Measurements from ENCODE around the gene SND1.

SND1 gene

GRCh38 chr7:128063088-128063487 lies 411.1 kb downstream of the SND1 start:
- DNase-seq = no peak

DNA sequence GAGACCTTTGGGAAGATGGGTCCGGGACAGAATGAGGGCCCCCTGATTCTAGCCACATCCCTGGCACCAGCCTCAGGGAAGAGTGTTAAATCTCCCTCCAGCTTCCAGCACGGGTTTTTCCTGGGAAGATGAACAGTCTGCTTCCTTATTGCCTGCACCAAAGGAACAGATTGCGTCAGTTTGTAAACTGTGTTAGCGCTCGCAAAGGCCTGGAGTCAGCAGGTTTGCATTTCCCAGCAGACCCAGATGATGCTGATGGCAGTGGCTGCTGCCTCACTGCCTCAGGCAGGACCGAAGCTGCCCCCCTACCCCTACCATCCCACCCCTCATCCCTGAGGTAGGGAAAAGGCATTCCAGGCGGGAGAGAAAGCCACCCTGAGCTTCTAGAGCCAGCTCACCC lies 413.9 kb downstream of the SND1 start:
- DNase-seq = no peak

DNA sequence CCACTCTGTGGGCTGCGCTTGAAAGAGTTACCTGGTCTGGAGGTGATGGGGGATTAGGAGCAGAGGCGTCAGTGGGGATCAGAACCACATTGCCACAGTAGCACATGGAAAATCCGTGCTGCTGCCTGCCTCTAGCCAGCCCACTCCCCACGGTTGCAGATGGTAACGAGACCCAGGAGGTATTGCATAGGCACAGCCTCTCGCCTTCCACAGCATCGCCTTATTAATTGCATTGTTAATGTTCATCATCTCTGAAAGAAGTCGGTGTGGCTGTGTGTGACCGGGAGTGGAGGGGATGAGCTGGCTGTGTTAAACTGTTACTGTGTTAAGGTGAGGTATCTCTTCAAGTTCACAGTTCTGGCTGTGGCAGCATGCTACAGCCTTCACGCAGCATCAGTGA lies 414.4 kb downstream of the SND1 start:
- no peak for DNase-seq

GRCh38 chr7:128066858-128067257 lies 414.9 kb downstream of the SND1 start:
- DNase-seq = no peak

DNA sequence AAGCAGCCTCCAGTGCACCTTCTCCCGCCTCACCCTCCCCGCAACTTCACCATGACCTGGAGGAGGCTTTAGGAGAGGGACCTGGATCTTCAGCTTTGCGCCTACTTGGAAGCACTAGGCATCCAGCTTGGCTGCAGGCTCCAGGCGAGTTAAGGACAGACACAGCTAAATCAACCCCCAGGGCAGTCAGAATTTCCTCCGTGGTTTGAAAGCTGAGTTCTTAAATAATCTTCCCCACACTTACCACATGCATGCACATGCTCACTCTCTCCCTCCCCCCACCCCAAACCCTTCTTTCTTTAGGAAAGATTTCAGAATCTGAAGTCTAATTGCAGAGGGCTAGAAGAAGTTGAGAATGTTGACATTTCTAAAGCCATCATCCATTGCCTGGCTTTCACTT lies 416.0 kb downstream of the SND1 start:
- no peak for DNase-seq

GRCh38 chr7:128068785-128069184 lies 416.8 kb downstream of the SND1 start:
- DNase-seq = no peak

DNA sequence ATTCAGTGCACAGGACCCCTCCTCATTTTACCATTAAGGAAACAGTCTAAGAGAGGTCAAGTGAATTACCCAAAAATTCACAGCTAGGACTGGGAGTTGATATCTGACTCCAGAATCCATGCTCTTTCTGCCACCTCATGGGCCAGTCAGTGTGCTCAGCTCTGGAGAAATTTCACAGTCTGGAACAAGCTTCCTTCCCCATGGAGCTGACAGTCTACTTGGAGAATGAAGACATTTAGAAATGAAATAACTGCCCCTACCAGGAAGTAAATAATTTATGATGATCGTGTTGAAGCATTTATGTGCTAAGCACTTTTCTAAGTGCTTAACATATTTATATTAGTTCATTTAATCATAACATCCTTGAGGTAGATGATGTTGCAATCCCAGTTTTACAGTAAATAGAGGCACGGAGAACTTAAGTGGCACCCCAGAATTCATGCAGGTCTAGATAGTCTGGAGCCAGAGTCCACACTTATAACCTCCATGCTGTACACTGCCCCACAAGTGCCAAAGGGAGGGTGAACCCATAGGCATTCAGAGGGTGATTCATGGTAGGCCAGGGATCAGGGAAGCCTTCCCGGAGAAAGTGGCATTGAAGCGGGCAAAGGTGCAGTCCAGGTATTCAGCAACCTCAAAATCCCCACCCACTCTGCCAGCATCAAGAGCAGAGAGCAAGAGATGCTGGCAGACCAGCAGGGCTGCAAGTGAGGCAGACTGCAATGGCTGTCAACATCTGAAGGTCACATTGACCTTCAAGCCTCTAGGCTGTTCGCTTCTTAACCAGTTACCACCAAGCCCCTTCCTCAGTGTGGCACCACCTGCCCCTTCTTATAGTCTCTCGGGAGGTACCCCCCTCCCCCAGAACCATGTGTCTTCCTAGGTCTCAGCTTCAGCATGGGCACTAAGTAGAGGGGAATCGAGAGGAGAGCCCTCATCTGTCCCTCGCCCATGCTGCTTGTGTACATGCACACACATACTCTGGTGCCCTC lies 417.7 kb downstream of the SND1 start:
- DNase-seq = no peak

- DNase-seq = no peak
Observed at GRCh38 chr7:128071376-128071775, 419.4 kb downstream of the SND1 start.

GRCh38 chr7:128071801-128072200 lies 419.8 kb downstream of the SND1 start:
- DNase-seq = no peak

- no peak for DNase-seq
Observed at GRCh38 chr7:128073671-128074310, 421.8 kb downstream of the SND1 start.

- DNase-seq = no peak
Observed at GRCh38 chr7:128074336-128074735, 422.3 kb downstream of the SND1 start.

- DNase-seq = no peak
Observed at GRCh38 chr7:128074736-128075135, 422.7 kb downstream of the SND1 start.

DNA sequence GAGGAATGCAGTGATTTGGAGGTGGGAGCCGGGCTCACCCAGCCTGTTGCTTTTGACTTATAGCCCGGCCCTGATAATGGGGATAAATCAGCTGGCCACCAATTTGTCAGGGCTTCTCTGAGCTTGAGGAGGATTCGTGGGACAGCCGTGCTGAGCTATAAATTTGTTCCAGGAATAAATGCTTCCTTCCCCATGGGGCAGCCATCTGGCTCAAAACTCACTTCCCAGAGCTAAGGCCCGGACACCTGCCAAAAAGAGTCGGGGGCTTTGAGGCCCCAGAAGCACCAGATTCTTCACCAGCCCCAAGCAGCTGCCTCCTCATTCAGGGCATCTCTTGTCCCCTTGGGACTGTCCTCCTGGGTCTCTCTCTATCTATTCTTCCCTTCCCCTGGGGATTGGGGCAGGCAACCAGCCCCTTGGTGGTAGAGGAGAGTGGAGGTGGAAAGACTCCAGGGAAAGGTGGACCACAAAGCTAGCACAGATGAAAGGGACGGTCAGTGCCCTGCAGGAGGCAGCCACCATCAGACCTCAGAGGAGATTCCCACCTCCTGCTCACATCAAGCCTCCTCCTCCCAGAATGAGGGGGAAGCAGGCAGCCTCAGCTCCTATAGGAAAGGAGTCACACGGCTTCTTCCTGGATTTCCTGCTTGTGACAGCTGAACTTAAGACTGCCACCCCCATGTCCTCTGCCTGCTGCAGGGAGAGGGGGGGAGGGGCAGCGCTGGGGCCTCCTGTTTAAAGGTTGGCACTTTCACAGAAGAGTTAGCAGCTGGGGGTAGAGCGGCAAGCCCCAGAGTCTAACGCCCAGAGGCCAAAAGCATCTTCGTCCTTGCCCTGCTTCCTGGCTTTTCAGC lies 423.5 kb downstream of the SND1 start:
- DNase-seq = no peak

- no peak for DNase-seq
Observed at GRCh38 chr7:128076196-128076795, 424.3 kb downstream of the SND1 start.

DNA sequence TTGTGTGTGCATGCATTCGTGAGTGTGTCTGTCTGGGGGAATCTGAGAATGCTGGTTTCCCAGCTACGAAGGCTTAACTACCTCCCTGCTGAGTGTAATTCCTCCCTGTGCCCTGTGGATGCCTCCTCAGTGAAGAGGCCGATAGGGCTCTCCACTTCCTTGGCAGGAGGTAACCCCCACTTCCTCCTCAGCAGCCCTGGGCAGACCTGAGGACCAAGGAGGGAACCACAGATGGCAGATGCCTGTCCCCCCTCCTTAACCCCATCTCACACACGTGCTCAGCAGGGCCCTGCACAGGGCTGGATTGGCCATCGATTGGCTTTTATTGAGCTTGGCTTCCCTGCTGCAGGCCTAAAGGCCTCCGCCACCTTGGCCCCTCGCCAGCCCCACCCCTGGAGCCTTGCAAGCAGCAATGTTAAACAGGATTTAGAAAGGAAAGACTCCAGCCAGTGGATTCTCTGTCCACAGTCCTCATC lies 424.8 kb downstream of the SND1 start:
- no peak for DNase-seq

DNA sequence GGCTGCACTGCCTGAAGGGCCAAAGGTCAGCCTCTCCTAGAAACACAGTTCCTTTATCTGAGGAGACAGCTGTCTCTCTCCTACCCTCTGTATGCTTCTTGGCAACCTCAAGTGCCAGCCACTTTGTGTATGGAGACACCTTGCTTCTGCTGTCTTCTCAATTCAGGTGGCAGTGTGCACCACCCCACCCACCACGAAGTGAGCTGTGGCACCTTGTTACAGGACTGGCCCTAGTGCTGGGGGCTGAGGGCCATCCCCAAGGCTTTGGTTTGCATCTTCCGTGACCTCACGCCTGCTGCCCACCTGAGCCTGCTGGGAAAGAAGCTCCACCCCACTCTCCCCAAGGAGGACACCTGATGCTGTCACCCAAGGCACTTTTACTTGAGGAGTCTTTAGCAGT lies 426.3 kb downstream of the SND1 start:
- no peak for DNase-seq

- DNase-seq = no peak
Observed at GRCh38 chr7:128080169-128080568, 428.2 kb downstream of the SND1 start.

DNA sequence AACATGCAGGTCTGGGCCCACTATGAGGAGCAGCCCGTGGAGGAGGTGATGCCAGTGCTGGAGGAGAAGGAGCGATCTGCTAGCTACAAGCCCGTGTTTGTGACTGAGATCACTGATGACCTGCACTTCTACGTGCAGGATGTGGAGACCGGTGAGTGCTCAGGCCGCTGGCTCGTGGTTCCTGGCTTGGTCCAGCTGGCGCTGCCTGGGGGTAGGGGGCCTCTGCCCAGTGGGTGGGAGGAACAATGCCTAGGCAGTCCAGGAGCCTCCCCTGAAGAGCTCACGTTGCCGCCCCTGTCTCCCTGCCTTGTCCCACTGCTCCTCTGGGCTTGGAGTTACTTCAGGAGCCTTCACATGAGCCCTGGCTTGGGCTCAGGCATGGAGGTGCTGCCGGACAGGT lies 429.4 kb downstream of the SND1 start:
- no peak for DNase-seq

DNA sequence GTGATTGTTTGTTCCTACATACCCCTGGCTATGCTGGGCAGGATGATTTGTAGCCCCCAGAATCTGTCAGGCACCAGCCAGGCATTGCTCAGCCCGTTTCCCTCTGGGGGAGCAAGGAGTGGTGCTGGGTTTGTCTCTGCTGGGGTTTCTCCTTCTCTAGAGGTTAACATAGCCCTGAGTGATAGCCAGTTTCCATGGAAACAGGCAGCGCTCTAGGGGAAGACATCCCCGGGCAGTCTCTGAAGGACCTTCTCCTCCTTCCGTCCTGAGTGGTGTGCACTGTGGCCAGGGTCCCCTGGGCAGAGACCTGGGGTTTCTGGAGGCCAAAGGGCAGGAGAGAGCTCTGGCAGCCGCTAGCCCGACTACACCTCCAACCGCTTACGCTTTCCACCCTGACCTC lies 429.8 kb downstream of the SND1 start:
- no peak for DNase-seq

DNA sequence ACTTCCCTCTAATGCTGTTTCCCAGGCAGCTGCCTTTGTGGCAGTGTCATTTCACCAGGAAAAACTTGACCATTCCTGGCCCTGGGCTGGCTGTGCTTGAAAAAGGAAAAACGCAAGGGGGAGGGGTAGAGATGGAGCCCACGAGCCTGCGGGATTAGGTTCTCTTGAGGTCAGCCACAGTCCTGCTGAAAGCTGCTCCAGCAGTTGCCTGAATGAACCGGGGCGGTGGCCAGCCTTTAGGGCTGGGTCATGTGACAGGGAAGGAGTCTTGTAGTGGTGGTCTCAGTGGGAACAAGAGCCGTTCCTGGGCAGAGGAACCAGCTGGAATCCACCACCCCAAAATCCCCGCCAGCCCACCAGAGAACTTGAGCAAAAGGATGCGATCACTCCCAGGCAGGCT lies 430.4 kb downstream of the SND1 start:
- no peak for DNase-seq

DNA sequence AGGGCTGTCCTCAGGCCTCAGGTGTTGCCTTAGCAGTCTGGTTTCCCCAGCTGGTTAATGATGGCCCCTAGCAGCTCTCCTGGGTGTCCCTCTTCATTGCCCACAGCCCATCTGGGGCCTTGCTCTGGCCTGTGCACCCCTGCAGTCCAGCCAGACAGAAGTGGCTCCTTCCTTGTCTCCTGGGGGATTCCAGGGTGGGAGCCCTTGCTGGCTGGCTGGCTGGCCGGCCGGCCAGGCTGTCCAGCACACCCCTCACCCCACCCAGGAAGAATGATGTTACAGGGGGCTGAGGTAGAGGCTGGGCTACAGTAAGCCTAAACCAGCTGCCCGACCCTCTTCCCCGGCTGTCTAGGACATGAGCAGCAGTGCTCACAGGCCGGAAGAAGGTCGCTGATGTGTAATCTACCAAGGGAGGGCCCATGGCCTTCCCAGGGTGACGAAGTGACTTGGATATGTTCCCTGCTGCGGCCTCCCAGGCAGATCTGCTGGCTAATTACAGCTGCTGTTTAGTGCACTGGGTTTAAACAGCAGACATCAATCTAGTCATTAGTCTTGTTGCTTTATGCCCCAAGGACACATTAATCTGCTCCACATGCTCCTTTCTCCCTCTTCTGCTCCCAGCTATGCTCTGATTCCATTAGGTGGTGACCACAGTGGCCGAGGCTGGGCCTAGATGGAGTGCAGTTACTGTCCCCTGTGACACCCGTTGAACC lies 433.1 kb downstream of the SND1 start:
- no peak for DNase-seq

- no peak for DNase-seq
Observed at GRCh38 chr7:128090492-128090891, 438.5 kb downstream of the SND1 start.

Measured in stimulated activated naive CD4-positive, alpha-beta T cell treated with Interleukin-2 at 50 U/mL for 16 hours (primary cell).